DMS153 (cell line): Measurements from ENCODE around the gene TMEM114.

Experiments used
- DNase-seq: peaks from one replicate; lab custom pipeline; 2025; lab: John Stamatoyannopoulos, UW

The TMEM114 gene

GRCh38 chr16:8549843-8550412 lies 40.4 kb downstream of the TMEM114 start:
- no peak for DNase-seq

- DNase-seq = no peak
Measured at GRCh38 chr16:8548166-8548565, 42.1 kb downstream of the TMEM114 start.

- DNase-seq = no peak
Measured at GRCh38 chr16:8547762-8548161, 42.5 kb downstream of the TMEM114 start.

GRCh38 chr16:8544406-8544805 lies 45.9 kb downstream of the TMEM114 start:
- no peak for DNase-seq

- no peak for DNase-seq
Measured at GRCh38 chr16:8543258-8543657, 47.1 kb downstream of the TMEM114 start.

GRCh38 chr16:8542393-8542792 lies 47.9 kb downstream of the TMEM114 start:
- DNase-seq = no peak

GRCh38 chr16:8541868-8542267 lies 48.4 kb downstream of the TMEM114 start:
- DNase-seq = no peak

GRCh38 chr16:8537691-8538342 lies 52.5 kb downstream of the TMEM114 start:
- DNase-seq = no peak

- no peak for DNase-seq
Measured at GRCh38 chr16:8533509-8533908, 56.8 kb downstream of the TMEM114 start.

- no peak for DNase-seq
Measured at GRCh38 chr16:8530752-8531384, 59.4 kb downstream of the TMEM114 start.

- no peak for DNase-seq
Measured at GRCh38 chr16:8528471-8528870, 61.8 kb downstream of the TMEM114 start.

- DNase-seq = no peak
Measured at GRCh38 chr16:8523932-8524331, 66.4 kb downstream of the TMEM114 start.

- DNase-seq = no peak
Measured at GRCh38 chr16:8522757-8523156, 67.6 kb downstream of the TMEM114 start.

GRCh38 chr16:8519643-8520042 lies 70.7 kb downstream of the TMEM114 start:
- no peak for DNase-seq
